Peyer's patch (tissue), 4 donors: Measurements from ENCODE around the gene NACC2.

Experiments
- CTCF ChIP-seq, 6 experiments: fragments of 450-650 bp in 4 of 6; fragments of 200-600 bp in 2 of 6; sonication (generic) in 1 of 6; IDR thresholded peaks; one replicate each; pipeline ENCODE4 v1.5.1; 2017 to 2019; ENCODE audit warnings: antibody characterized with exemption in 6 of 6, mild to moderate bottlenecking in 3 of 6, moderate library complexity in 1 of 6
- POLR2A ChIP-seq, 2 donors: fragments of 450-650 bp; IDR thresholded peaks; one replicate each; pipeline ENCODE4 v1.5.1; 2017; ENCODE audit warnings: antibody characterized with exemption in 2 of 2, mild to moderate bottlenecking in 2 of 2, moderate library complexity in 2 of 2

DNA sequence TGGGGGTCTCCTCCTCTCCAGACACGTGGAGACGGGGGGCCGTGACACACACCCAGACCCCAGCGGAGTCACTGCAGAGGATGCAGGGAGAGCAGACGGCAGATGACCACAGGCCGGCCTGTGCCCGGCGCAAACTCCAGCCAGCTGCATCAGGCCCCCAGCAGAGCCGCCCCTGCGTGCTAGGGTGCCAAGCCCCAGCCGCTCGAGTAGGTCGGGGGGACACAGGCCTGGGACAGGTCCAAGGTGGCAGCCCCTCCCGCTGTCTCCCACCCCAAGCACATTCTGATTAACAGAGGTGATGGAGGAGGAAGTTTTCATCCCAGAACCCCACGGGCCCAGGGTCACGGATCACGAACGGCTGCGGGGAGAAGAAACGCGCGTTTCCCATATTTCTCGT is 14.4 kb downstream of the NACC2 start:
- TF ChIP-seq CTCF (IDR thresholded peaks at IDR 0.05) (no peak), POLR2A (IDR thresholded peaks at IDR 0.05) (no peak)
